Measurements from ENCODE around the gene HERPUD1. TPM values are rescaled to one million over a fixed set of nuclear protein-coding genes. Genes with fewer than 3 reads are reported as not detected.

Gene HERPUD1
- polyA plus RNA-seq, 1 of the 3 experiments (the other 2 are of a cell fraction) = 46.3 TPM

DNA sequence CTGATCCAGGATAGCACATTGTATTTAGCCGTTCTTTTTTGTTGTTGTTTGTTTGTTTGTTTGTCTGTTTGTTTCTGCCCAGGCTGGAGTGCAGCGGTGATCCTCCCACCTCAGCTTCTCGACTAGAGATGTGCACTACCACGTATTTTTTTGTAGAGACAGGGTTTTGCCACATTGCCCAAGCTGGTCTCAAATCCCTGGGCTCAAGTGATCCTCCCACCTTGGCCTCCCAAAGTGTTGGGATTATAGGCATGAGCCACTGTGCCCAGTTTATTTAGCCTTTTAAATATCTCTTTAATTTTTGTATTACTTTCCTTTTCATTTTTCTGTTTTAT is 48.2 kb downstream of the HERPUD1 start:
- Histone ChIP-seq H3F3A (replicated peaks; ENCODE audit: insufficient read depth) (no peaks in the 10 kb centered on the region), H3K4me2 (no peak overlapping the region), H3K27me3 (ENCODE audit: insufficient read depth) (no peaks in the 10 kb centered on the region), H3K79me2 (ENCODE audit: insufficient read depth) (no peaks in the 10 kb centered on the region), H2AFZ (ENCODE audit: low read depth) (no peak overlapping the region), H4K20me1 (ENCODE audit: insufficient read depth) (no peaks in the 10 kb centered on the region), H3K27ac (ENCODE audit: low read depth in 2 of 2, low read length in 1 of 2) (no peak overlapping the region), H3K36me3 (replicated peaks in 1 of 2; ENCODE audit: control insufficient read depth in 1 of 2, insufficient read depth in 2 of 2, low read length in 1 of 2) (no peaks in the 10 kb centered on the region), H3K9me3 (no peaks in the 10 kb centered on the region), H3K4me3 (ENCODE audit: low read depth in 2 of 2, low read length in 1 of 2) (no peak overlapping the region), H3K9ac (no peak overlapping the region), H3K9me2 (no peaks in the 10 kb centered on the region), H3K4me1 (ENCODE audit: control insufficient read depth in 1 of 2, insufficient read depth in 2 of 2, low read depth in 1 of 2, low read length in 1 of 2) (no peaks in the 10 kb centered on the region)
- 67% methylated on average over 4 of the region's 4 CpGs for WGBS (ENCODE audit: low lambda C conversion rate)
- POLR2A ChIA-PET = no interaction called here
- TF ChIP-seq FOSL2 (IDR thresholded peaks at IDR 0.05; ENCODE audit: borderline replicate concordance, low read depth) (no peak), NRF1 (IDR thresholded peaks at IDR 0.05; ENCODE audit: low read depth, low read length) (no peak), RXRA (IDR thresholded peaks at IDR 0.05; ENCODE audit: borderline replicate concordance, low read depth) (no peak), EP300 (IDR thresholded peaks at IDR 0.05; ENCODE audit: borderline replicate concordance in 1 of 2, low read depth in 1 of 2, low read length in 1 of 2) (no peak), ELF1 (IDR thresholded peaks at IDR 0.05) (no peak), USF1 (IDR thresholded peaks at IDR 0.05; ENCODE audit: borderline replicate concordance, low read depth) (no peak), TAF1 (IDR thresholded peaks at IDR 0.05; ENCODE audit: borderline replicate concordance, low read depth, low read length) (no peak), EZH2phosphoT487 (IDR thresholded peaks at IDR 0.05; ENCODE audit: borderline replicate concordance, low read depth) (no peak), RCOR1 (IDR thresholded peaks at IDR 0.05; ENCODE audit: low read length) (no peak), REST (IDR thresholded peaks at IDR 0.05; ENCODE audit: low read depth, low read length) (no peak), PBX3 (IDR thresholded peaks at IDR 0.05) (no peak), GABPA (IDR thresholded peaks at IDR 0.05; ENCODE audit: low read depth) (no peak), CHD2 (IDR thresholded peaks at IDR 0.05; ENCODE audit: low read length, partially characterized antibody) (no peak), GATA2 (CRISPR knock-in tag; IDR thresholded peaks at IDR 0.05) (no peak), JUND (IDR thresholded peaks at IDR 0.05) (no peak), TEAD4 (IDR thresholded peaks at IDR 0.05; ENCODE audit: borderline replicate concordance, insufficient read depth) (no peak)
- TF ChIP-seq, protein P1, sequence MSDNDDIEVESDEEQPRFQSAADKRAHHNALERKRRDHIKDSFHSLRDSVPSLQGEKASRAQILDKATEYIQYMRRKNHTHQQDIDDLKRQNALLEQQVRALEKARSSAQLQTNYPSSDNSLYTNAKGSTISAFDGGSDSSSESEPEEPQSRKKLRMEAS (IDR thresholded peaks at IDR 0.05; ENCODE audit: low read depth) = no peak
- TF ChIP-seq, protein P2, sequence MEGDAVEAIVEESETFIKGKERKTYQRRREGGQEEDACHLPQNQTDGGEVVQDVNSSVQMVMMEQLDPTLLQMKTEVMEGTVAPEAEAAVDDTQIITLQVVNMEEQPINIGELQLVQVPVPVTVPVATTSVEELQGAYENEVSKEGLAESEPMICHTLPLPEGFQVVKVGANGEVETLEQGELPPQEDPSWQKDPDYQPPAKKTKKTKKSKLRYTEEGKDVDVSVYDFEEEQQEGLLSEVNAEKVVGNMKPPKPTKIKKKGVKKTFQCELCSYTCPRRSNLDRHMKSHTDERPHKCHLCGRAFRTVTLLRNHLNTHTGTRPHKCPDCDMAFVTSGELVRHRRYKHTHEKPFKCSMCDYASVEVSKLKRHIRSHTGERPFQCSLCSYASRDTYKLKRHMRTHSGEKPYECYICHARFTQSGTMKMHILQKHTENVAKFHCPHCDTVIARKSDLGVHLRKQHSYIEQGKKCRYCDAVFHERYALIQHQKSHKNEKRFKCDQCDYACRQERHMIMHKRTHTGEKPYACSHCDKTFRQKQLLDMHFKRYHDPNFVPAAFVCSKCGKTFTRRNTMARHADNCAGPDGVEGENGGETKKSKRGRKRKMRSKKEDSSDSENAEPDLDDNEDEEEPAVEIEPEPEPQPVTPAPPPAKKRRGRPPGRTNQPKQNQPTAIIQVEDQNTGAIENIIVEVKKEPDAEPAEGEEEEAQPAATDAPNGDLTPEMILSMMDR (IDR thresholded peaks at IDR 0.05) = no peak
- DNase-seq = no peak
- CTCF ChIA-PET = interaction anchor here (0.9 to 1.2 kb wide), 2 partner anchors 10 to 104 kb away, joined by 3 read pairs; no protein-coding TSS in a partner anchor

Measured in SK-N-SH (cell line).